ENCODE data around the gene S1PR4.

Gene S1PR4, protein sequence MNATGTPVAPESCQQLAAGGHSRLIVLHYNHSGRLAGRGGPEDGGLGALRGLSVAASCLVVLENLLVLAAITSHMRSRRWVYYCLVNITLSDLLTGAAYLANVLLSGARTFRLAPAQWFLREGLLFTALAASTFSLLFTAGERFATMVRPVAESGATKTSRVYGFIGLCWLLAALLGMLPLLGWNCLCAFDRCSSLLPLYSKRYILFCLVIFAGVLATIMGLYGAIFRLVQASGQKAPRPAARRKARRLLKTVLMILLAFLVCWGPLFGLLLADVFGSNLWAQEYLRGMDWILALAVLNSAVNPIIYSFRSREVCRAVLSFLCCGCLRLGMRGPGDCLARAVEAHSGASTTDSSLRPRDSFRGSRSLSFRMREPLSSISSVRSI

DNA sequence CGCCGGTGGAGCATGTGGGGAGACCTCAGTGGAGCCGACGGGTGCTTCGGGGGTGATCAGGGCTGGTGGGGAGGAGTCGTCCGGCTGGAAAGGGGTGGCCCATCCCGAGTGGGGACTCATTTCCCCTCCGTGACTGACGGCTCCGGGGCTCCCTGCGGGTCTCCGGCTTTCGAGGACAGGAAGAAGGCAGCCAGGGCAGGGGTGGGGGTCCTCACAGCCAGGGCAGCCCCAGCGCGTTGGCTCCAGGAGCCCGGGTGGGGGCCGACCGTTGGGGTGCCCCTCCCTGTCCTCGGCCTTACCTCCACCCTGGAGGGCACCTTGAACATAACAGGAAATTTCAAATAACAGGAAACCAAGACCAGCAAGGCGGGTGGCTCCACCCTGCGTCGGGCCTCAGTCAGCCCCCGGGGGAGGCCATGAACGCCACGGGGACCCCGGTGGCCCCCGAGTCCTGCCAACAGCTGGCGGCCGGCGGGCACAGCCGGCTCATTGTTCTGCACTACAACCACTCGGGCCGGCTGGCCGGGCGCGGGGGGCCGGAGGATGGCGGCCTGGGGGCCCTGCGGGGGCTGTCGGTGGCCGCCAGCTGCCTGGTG lies at the start of gene S1PR4:
Gene S1PR4, plus strand, starts transcription at position 393 of the 596 bp plus-strand sequence. Its CDS starts 24 bp downstream, at position 417.
- in situ Hi-C loops (cut with MboI; ENCODE audit: low sequenced_read_pairs): no loop called here

GRCh38 chr19:3129112-3129511 lies 49.5 kb upstream of the S1PR4 start:
- in situ Hi-C loops (cut with MboI; ENCODE audit: low sequenced_read_pairs): no loop called here

- in situ Hi-C loops (cut with MboI; ENCODE audit: low sequenced_read_pairs): no loop called here
Observed at GRCh38 chr19:3131168-3131567, 47.4 kb upstream of the S1PR4 start.

DNA sequence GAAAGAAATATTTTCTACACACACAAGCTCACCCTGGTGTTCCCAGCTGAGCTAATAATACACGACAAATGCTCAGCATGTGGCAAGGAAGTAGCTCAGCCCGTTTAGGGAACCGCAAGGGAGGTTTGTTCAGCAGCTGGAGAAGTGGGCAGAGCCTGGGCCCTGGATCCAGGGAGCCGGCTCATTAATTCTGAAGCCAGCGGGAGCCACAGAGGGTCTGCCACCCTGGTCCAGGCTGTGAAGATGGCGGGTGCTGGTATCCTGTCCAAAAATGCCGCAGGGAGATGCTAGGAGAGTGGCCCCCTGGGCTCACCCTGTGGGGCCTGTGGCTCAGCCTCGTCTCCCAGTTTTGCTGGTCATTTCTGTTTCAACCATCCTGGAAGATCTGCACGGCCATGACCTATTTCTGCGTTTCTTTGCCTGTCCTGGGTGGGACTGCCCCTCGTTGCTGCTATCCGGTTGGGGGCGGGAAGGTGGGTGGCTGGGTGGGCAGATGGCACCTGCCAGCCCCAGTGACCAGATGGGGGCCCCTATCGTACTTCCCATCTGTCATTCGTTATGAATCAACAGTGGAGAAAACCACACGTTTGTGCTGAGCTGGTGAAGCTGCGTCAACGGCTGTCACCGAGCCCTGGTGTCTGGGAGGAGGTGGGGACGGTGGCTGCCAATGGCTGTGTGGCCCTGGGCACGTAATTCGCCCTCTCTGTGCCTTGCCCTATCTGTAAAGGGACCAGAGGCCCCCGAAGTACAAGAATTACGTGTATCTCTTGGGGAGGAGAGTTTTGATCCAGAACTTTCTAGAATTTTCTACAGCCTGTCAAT lies 45.4 kb upstream of the S1PR4 start:
- in situ Hi-C loops (cut with MboI; ENCODE audit: low sequenced_read_pairs): no loop called here

DNA sequence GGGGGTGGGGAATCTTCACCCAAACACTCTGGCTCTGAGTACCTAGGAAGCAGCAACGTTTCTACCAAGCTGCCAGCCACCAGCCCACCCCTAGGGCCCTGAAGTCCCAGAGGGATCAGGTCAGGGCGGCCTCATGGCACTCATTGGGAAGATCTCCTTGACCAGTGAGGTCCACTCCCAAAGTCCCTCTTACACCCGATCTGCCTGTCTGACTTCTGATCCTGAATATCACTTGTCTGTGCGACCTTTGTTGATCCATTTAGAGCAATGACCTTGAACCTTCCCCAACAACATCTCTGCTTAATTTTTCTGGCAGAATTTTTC lies 44.8 kb upstream of the S1PR4 start:
- in situ Hi-C loops (cut with MboI; ENCODE audit: low sequenced_read_pairs): no loop called here

- in situ Hi-C loops (cut with MboI; ENCODE audit: low sequenced_read_pairs): no loop called here
Observed at GRCh38 chr19:3135961-3136683, 42.4 kb upstream of the S1PR4 start, which contains the start of gene GNA15. TSS of gene GNA15 (plus strand) at chr19:3136033. CDS start at chr19:3136451, 418 bp downstream.

- in situ Hi-C loops (cut with MboI; ENCODE audit: low sequenced_read_pairs): no loop called here
Observed at GRCh38 chr19:3136684-3137055, 41.9 kb upstream of the S1PR4 start.

- in situ Hi-C loops (cut with MboI; ENCODE audit: low sequenced_read_pairs): no loop called here
Observed at GRCh38 chr19:3137119-3137518, 41.5 kb upstream of the S1PR4 start.

DNA sequence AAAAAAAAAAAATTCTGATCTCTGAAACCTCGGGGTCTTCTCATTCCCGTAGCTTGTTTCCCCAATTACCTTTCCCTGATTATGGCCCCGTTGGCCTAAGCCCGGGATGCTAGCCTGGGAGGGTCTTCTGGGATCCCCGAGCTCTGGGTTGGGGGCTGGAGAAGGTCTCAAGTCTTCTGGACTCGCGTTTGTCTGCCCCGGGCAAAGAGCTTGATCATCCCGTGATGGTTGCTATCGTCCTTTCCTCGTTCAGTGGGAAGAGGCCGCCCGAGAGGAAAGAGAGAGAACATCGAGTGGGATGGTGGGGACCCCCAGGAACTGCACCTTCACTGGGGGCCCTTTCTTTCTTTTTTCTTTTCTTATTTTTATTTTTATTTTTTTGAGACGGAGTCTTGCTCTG lies 40.3 kb upstream of the S1PR4 start:
- in situ Hi-C loops (cut with MboI; ENCODE audit: low sequenced_read_pairs): no loop called here

DNA sequence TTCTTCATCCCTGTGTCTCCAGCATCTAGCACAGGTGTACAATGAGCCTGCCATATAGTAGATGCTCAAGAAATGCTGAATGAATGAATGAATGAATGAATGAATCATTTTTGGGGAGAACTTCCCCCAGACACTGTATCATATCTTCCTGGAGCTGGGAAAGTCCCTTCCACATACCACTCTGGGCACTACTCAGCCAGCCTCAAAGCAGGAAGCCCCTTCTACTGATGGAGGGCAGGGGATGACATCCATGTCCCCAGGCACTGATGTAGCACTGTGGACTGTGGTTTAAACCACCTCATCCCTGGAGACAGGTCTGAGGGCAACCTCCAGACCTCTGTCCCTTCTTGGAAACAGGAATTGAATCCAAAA lies 37.9 kb upstream of the S1PR4 start:
- in situ Hi-C loops (cut with MboI; ENCODE audit: low sequenced_read_pairs): no loop called here

- in situ Hi-C loops (cut with MboI; ENCODE audit: low sequenced_read_pairs): no loop called here
Observed at GRCh38 chr19:3142292-3142670, 36.3 kb upstream of the S1PR4 start.

GRCh38 chr19:3142781-3143337 lies 35.7 kb upstream of the S1PR4 start:
- in situ Hi-C loops (cut with MboI; ENCODE audit: low sequenced_read_pairs): no loop called here

GRCh38 chr19:3145909-3146676 lies 32.5 kb upstream of the S1PR4 start:
- in situ Hi-C loops (cut with MboI; ENCODE audit: low sequenced_read_pairs): no loop called here

GRCh38 chr19:3146677-3147100 lies 31.9 kb upstream of the S1PR4 start:
- in situ Hi-C loops (cut with MboI; ENCODE audit: low sequenced_read_pairs): no loop called here

DNA sequence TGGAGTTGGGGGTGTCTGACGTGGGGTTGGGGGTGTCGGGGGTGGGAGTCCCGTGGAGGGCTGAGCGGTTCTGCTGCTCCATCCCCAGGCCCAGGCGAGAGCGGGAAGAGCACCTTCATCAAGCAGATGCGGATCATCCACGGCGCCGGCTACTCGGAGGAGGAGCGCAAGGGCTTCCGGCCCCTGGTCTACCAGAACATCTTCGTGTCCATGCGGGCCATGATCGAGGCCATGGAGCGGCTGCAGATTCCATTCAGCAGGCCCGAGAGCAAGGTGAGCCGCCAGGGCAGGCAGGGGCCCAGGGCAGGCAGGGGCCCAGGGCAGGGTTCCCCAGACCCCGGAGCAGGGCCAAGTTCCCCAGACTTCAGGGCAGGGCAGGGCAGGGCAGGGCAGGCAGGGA lies 30.1 kb upstream of the S1PR4 start:
- in situ Hi-C loops (cut with MboI; ENCODE audit: low sequenced_read_pairs): no loop called here

DNA sequence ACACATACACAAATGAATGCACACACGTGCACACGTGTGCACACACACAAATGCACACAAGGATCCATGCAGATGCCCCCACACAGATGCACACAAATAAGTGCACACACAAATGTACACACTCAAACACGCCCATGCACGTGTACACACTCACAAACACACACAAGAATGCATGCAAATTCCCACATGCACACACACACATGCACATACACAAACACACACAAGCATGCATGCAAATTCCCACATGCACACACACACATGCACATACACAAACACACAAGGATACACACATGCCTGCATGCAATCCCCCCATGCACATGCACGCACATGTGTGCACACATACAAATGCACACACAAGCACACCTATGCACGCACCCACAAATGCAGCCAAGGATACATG lies 29.5 kb upstream of the S1PR4 start:
- in situ Hi-C loops (cut with MboI; ENCODE audit: low sequenced_read_pairs): no loop called here

DNA sequence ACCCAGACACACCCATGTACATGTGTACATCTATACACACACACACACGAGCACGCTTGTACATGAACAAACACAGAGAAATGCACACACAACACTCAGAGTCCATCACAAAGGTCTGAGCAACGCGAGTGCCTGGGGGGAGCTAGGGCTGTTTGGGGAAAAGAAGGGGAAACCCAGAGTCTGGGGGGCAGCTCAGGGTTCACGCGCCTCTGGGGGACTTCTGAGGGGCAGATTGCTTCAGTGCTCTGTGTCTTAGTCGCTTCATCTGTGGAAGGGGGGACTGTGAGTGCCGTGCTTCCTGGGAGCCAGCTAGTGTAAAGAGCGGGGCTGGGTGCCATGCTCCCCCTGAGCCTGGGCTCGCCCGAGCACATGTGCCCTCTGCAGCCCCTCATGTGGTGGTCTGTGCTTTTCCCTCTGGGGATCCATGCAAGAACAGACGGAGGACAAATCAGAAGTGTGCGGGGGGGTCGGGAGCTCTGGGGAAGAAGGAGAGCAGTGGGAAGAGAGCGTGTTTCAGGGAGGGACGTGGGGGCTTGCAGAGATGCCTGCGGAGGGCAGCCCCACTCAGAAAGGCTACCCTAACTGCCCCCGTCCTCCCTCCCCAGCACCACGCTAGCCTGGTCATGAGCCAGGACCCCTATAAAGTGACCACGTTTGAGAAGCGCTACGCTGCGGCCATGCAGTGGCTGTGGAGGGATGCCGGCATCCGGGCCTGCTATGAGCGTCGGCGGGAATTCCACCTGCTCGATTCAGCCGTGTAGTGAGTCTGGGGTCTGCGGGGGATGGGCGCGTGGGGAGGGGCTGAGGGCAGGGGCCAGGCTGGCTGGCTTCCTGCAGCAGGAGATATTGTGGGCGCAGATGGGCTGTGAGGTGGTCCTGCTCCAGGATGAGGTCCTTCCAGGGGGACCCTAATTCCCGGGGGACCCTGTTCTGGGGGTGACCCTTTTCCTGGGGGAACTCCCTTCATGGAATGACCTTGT lies 28.8 kb upstream of the S1PR4 start:
- in situ Hi-C loops (cut with MboI; ENCODE audit: low sequenced_read_pairs): no loop called here

- in situ Hi-C loops (cut with MboI; ENCODE audit: low sequenced_read_pairs): no loop called here
Observed at GRCh38 chr19:3150739-3151329, 27.7 kb upstream of the S1PR4 start.
